HG03045 (cell line): ENCODE results near the gene TAPT1.
"Not testable (repeated sequence)": the region's sequence is repeated elsewhere in the genome, so short reads cannot be mapped to it uniquely, and the experiment has no call there.

Experiments used
- ATAC-seq: cut with Tn5 transposase; IDR thresholded peaks from one replicate; pipeline ENCODE4 v1.9.1; 2021; ENCODE audit warnings: mild to moderate bottlenecking, moderate library complexity; ENCODE audit not compliant: unreplicated experiment

TAPT1 gene, protein sequence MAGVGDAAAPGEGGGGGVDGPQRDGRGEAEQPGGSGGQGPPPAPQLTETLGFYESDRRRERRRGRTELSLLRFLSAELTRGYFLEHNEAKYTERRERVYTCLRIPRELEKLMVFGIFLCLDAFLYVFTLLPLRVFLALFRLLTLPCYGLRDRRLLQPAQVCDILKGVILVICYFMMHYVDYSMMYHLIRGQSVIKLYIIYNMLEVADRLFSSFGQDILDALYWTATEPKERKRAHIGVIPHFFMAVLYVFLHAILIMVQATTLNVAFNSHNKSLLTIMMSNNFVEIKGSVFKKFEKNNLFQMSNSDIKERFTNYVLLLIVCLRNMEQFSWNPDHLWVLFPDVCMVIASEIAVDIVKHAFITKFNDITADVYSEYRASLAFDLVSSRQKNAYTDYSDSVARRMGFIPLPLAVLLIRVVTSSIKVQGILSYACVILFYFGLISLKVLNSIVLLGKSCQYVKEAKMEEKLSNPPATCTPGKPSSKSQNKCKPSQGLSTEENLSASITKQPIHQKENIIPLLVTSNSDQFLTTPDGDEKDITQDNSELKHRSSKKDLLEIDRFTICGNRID

DNA sequence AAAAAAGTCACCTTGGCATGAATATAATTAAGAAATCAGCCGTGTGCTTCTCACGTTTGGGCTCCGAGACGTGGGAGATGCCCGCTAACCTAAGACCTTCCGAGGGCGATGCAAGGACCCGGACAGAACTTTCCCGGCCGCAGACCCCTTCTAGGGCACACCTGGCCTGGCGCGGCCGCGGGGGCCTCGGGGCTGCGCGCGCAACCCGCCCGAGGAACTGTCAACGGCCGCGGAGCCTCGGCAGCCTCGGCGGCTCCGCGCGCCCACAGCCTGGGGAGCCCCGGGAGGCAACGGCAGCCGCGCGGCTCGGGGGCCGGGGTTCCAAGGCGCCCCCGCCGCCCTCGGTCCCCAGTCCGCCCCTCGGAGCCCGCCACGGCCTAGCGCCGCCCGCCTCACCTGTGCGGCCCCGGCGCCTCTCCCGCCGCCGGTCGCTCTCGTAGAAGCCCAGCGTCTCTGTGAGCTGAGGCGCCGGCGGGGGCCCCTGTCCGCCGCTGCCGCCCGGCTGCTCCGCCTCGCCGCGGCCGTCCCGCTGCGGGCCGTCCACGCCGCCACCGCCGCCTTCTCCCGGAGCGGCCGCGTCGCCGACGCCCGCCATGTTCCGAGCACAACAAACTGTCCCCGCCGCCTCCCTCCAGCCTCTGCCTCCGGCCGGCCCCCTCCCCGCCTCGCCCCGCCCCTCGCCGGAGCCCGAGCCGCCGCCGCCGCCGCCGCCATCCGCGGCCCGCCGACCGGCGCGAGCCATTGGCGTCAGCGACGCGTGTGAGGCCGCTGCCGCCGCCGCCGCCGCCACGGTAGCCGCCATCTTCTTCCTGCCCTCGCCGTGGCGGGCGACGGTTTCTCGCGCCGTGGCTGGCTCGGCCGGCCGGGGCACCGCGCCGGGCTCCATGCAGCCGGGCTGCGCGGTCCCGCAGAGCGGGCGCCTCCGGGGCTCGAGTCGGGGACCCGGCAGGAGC lies at the start of gene TAPT1:
Gene TAPT1, minus strand, starts transcription at position 609 of the 953 bp plus-strand sequence. Its CDS starts 14 bp downstream, at position 595.
- ATAC-seq: peak; percentile 72

DNA sequence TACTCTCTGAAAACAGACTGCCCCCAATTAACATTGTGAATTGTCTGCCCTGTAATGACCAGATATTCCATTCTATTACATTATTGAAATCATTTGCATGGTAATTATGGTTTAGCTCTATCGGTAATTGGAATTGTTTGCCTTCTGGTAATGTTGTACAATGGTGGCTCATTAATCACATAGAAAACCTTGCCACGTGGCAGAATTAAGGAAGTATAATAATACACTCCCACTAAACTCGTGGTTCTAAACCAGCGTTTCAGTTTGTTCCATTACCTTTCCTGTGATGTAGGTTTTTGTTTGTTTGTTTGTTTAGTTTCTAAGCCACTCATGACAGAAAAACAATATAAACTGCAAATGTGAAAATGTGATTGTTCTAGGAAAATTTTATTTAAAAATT lies 45.1 kb upstream of the TAPT1 start:
- no peak for ATAC-seq

DNA sequence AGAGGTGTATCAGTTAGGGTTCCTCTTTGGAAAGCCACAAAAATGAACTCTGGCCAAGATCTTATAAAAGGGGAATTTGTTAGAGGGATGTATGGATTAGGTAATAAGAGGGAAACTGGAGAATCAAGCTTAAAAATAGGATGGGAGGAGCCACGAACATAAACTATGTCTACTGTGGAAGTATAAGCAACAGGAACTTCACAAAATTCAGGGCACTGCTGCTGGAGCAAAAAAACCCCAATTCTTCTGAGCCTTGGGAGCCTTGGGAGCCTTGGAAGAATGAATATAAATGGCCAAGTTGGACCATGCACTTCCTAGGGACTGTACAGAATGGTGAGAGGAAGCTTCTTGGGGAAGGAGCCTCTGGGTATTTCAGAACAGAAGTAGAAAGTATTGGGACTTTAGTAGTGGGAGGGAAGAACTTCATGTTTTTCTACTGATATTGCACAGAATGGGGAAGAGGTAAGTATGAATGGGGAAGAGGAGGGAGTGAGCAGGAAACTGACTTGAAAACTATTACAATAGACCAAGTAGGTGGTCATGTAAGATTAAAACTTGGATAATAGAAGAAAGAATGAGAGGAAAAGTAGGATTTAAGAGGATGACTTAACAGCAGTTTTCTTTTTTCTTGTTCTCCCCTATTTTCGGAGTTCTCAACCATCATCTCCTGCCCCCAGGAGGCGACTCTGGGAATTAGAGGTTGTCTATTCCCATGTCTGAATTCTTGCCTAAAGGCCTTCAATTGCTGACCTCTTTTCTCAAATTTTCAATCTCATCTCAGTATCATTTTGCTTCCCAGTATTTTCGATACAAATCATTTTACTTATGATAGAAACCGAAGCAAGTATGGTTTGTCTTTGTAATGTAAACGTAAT lies 44.4 kb upstream of the TAPT1 start:
- ATAC-seq: no peak

DNA sequence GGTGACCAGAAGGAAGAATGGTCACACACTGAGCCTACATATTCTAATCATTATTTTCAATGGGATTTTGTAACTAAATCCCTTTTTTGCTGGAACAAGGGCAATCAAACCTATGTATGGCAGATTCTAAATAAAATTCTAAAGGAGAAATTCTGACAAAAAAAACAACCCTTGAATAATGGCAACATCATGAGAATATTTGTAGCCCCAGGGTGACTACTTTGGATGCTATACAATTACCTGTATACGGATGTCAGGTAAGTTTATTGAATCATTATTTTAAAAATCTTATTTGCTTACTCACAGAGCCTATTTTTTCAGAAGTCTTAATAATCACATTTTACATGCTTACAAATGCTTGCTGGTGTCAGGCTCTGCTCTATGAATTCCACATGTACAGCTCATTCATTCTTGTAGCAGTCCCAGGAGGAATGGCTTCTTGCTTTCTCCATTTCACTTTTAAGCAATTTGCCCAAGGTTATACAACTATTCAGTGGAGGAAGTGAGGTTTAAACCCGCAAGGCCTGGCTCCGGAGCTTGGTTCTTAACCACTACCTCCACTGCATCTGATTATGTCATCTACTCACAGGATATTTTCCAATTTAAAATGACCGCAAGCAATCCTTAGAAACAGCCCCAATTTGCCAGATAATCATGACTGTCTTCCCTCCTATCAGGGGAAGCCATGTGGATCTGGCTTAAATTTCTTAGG lies 43.6 kb upstream of the TAPT1 start:
- ATAC-seq: not testable (repeated sequence)

DNA sequence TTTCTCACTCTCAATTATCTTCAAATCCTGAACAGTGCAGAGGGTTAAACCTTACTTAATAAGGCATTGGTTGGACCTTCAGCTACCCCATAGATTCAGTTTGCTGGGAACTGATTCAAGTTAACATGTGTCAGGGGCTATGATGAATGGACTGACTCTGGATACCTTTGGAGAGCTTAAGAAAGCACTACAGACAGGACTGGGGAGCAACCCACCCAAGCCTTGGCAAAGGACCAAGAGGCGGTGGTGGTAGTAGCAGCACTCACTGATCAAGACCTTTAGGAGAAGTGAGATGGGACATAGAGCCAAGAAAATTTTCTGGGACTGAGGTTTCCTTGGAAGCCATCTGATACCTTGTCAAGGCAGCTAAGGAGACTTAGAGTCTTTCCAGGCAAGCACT lies 43.0 kb upstream of the TAPT1 start:
- no peak for ATAC-seq

DNA sequence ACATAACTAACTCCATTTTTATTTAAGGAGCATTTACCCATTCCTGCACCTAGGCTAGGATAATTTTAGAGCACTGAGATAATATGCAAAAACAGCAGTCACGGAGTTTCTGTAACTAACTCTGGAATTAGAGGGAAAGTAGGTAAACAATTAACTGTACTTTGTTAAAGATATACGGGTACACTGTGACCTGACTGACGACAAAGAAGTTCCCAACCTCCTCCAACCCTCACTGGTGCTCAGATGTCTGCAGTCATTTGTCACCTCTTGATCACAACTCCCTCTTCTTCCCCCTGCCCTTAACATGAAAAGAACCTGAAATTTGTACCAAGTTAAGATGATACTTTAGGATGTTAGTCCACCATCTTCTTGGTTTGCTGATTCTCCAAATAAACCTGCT lies 42.0 kb upstream of the TAPT1 start:
- no peak for ATAC-seq

- ATAC-seq: no peak
Observed at GRCh38 chr4:16267639-16268038, 41.4 kb upstream of the TAPT1 start.

- no peak for ATAC-seq
Observed at GRCh38 chr4:16265820-16266219, 39.5 kb upstream of the TAPT1 start.

DNA sequence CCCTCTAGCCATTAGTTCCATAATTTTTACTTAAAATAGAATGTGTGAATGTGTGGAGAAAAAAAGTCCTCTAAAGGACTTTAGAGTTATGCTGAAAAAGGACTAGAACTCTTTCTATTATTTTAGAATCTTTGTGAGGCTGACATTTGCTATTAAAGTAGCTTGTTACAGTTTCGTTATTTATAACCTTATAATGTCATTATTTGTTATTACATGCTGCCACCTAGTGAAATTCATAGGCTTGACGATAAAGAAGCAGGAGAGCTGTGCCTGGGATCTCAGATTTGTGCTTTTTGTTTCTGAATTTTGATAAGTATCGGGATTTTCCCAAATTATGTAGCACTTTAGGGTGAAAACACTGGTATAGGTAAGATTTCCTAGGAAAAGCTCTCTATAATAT lies 38.5 kb upstream of the TAPT1 start:
- no peak for ATAC-seq

GRCh38 chr4:16263056-16263455 lies 36.8 kb upstream of the TAPT1 start:
- ATAC-seq: no peak

DNA sequence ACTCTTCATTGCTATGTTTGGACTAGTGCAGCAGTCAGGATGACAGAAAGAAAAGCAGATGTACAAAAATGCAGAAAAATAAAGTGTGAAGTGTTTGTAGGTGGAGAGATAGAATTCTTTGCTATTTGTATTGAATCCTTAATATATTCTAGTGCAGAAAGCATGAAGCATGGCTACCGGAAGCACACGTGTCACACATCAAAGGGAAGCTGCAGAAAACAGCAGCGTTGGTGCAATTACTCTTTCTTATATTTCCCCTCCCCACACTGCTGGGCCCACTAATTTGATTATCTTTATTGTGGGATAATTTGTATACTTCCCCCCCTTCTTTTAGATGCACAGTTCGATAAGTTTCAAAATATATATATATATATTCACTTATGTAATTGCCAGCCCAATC lies 35.9 kb upstream of the TAPT1 start:
- no peak for ATAC-seq

DNA sequence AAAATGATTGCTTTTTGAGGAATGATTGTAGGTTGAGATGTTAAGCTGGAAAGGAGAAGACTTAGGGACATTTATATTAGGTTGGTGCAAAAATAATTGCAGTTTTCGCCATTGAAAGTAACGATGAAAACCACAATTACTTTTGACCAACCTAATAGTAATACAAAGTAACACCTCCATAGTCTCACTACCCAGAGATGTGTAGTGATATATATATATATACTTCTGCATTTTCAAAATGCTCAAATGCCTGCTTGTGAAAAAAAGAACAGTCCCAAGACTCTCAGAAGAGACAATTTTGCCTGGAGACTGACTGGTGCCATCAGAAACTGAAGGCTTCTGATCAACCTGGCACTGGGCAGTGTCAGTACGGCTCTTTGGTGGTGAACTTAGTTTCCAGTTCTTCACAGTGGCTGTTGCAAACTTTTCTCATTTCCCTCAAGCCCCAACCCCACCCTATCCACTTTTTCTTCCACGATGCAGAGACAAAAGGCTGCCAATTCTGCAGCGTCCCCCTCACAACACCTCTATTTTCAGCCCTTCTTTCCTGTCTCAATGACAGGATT lies 35.1 kb upstream of the TAPT1 start:
- ATAC-seq: no peak

DNA sequence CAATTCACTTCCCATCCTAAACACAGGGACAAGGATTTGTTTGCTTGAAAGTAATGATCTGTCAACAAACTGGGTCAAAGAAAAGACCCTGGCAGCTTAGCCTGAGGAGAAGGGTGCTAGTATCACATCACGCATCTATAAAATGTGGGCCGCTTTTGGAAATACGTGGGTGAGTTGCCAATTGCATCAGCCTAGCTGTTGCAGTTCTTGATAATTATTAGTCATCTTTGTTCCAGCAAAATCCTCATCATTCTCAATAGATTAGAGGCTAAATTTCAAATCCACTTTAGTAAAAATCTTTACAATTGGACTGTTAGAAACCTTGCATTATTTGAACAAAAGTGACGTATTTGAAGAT lies 33.6 kb upstream of the TAPT1 start:
- ATAC-seq: no peak

DNA sequence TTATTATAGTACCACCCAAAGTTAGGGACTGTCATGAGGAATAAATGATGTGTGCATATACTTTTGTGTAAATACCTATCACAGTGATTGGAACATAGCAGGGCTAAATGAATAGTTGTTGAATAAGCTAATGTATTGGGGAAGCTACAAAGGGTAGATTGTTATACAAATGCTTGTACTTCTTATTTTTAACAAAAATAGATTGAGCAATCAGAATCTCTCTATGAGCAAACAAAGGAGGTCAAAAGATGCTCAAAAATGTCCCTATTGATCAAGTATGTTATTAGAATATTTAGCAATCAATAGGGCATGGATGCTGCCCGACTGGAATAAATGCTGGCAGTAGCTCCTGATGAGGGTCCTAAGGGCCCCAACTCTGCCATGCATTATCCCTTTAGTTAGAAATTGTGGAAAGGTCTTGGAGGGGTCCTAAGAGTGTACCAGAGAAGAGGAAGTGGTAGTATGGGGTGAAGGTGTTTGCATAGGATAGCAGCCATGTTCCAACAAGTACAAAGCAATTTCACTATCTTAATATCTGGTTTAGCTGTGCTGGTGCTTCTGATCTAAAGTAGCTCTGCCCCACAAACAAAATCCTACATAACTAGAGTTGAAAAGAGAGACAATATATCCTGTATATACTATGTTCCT lies 33.1 kb upstream of the TAPT1 start:
- no peak for ATAC-seq

DNA sequence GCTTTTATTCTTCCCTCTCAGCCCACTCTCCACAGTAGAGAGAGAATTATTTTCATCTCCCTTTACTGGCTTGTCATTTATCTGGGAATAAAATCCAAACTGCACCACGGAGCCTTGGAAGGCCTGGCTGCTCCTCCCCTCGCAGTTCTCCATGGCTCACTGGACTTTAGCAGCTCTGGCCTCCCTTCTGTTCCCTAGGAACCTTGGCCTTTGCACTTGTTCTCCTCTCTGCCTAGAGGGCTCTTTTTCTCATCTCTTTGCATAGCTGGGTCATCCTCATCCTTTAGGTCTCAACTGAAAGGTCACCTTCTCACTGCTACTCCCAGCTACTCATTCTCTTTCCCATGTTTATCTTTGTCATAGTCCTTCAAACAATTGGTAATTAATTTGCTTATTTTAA lies 31.3 kb upstream of the TAPT1 start:
- no peak for ATAC-seq

- no peak for ATAC-seq
Observed at GRCh38 chr4:16256343-16256742, 30.1 kb upstream of the TAPT1 start.

DNA sequence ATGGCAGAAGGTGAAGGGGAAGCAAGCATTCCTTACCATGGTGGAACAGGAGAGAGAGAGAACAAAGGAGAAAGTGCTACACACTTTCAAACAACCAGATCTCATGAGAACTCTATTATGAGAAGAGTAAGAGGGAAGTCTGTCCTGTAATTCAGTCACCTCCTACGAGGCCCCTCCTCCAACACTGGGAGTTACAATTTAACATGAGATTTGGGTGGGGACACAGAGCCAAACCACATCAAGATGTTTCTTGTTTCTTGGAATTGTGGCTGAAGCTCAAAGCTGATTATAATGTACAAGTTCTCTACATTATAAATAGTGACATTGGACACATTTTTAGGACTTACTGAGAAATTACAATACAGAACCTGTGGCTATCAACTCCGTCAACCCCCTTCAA lies 29.5 kb upstream of the TAPT1 start:
- no peak for ATAC-seq

- ATAC-seq: no peak
Observed at GRCh38 chr4:16253127-16253960, 27.1 kb upstream of the TAPT1 start.
